Astrocyte of the spinal cord (primary cell): ENCODE data around the gene IFIT2.

ENCODE experiments used
- DNase-seq: peaks from one replicate; pipeline ENCODE4 v3.0.0; 2011; ENCODE audit warnings: low read depth, low spot score
- H3K4me3 ChIP-seq: 2 replicates; pipeline ENCODE4 v1.5.1; 2011; ENCODE audit warnings: low read depth, mild to moderate bottlenecking, low read length, moderate library complexity
- in situ Hi-C: cut with HindIII; loops from 2 replicates; pipeline ENCODE4 v1.10.0; 2017; ENCODE audit warnings: low sequenced_read_pairs
- TF ChIP-seq, protein P1 (sequence below): IDR thresholded peaks from 2 replicates; pipeline ENCODE4 v1.5.1; 2012; ENCODE audit warnings: low read depth, mild to moderate bottlenecking, low read length, inconsistent platforms

Gene IFIT2

DNA sequence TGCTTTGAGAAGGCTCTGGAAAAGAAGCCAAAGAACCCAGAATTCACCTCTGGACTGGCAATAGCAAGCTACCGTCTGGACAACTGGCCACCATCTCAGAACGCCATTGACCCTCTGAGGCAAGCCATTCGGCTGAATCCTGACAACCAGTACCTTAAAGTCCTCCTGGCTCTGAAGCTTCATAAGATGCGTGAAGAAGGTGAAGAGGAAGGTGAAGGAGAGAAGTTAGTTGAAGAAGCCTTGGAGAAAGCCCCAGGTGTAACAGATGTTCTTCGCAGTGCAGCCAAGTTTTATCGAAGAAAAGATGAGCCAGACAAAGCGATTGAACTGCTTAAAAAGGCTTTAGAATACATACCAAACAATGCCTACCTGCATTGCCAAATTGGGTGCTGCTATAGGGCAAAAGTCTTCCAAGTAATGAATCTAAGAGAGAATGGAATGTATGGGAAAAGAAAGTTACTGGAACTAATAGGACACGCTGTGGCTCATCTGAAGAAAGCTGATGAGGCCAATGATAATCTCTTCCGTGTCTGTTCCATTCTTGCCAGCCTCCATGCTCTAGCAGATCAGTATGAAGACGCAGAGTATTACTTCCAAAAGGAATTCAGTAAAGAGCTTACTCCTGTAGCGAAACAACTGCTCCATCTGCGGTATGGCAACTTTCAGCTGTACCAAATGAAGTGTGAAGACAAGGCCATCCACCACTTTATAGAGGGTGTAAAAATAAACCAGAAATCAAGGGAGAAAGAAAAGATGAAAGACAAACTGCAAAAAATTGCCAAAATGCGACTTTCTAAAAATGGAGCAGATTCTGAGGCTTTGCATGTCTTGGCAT lies 4.8 kb downstream of the IFIT2 start:
- in situ Hi-C loops = no loop called here
- TF ChIP-seq, protein P1, sequence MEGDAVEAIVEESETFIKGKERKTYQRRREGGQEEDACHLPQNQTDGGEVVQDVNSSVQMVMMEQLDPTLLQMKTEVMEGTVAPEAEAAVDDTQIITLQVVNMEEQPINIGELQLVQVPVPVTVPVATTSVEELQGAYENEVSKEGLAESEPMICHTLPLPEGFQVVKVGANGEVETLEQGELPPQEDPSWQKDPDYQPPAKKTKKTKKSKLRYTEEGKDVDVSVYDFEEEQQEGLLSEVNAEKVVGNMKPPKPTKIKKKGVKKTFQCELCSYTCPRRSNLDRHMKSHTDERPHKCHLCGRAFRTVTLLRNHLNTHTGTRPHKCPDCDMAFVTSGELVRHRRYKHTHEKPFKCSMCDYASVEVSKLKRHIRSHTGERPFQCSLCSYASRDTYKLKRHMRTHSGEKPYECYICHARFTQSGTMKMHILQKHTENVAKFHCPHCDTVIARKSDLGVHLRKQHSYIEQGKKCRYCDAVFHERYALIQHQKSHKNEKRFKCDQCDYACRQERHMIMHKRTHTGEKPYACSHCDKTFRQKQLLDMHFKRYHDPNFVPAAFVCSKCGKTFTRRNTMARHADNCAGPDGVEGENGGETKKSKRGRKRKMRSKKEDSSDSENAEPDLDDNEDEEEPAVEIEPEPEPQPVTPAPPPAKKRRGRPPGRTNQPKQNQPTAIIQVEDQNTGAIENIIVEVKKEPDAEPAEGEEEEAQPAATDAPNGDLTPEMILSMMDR = no peak
- DNase-seq = no peak
- H3K4me3 ChIP-seq = no peak overlapping the region

DNA sequence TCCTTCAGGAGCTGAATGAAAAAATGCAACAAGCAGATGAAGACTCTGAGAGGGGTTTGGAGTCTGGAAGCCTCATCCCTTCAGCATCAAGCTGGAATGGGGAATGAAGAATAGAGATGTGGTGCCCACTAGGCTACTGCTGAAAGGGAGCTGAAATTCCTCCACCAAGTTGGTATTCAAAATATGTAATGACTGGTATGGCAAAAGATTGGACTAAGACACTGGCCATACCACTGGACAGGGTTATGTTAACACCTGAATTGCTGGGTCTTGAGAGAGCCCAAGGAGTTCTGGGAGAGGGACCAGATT lies 5.4 kb downstream of the IFIT2 start:
- H3K4me3 ChIP-seq = no peak overlapping the region
- in situ Hi-C loops = no loop called here
- DNase-seq = no peak
- TF ChIP-seq, protein P1 = no peak

DNA sequence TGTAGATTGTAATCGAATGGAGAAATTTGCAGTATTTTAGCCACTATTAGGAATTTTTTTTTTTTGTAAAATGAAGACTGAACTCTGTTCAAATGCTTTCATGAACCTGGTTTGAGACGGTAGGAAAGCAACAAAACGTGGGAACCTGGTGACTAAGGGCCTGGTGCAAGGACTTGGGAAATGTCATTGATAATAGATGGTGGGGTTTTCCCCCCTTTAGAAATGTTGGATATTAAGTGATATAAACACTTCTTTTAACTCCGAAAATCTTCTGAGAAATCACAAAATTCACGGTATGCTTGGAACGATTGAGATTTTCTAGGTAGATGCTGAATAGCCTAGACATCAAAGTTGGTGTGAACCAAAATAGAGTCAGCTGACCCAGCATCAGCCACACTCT lies 6.4 kb downstream of the IFIT2 start:
- DNase-seq = no peak
- H3K4me3 ChIP-seq = no peak overlapping the region
- TF ChIP-seq, protein P1 = no peak
- in situ Hi-C loops = no loop called here

DNA sequence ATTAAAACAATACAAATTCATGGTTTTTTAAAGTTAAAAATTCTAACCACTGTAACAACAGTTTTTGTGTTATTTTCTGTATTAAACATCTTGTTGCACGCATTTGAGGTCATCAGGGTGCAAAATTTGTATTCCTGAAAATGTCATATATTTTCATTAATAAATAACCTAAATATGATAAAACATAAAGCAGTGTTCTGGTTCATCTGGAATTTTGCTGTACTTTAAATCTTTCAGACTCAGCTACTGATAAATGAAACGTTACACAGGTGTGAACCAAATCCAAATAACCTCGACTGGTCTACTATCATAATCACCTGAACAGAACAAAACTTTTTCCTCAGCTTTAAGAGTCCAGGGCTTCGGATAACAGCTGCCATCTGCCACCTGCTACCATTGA lies 6.9 kb downstream of the IFIT2 start:
- in situ Hi-C loops = no loop called here
- no peak for DNase-seq
- TF ChIP-seq, protein P1 = no peak
- no peak overlapping the region for H3K4me3 ChIP-seq

DNA sequence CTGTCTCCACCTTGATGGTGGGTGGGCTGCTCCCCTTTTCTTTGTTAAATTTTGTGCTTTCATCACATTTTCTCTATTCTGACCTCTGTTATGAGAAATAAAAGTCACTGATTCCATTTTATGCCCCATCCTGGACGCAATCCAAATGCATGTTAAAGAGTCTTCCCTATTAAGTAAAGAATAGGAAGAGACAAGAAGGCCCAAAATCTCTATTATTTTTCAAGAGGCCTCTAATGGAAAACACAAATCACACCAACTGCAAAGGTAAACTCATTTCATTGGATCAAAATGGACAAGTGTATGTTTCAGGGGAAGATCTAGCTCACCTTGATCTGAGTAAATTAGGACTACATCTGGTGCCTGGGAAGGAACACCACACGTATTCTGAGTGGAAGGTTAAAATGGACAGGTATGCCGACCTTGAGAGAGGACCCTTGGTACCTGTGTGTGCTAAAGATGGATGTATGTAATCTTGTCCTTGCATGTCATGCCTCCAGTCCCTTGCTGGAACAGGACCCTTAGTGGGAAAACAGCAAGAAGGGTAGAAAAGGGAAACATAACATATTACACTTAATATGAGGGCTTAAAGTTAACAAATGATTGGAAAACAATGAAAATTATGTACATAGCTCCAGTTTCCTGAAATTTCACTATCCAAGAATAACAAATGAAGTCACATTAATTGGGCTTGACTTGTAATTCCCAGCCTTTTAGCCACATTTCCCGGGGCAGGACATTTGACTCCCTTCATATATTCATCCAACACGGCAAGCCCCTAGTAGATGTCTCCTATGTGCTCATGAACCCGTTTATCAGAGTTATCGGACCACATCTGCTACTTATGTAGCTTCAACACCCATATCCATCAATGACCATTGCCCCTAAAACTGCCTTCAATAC lies 7.6 kb downstream of the IFIT2 start:
- DNase-seq = no peak
- H3K4me3 ChIP-seq = no peak overlapping the region
- TF ChIP-seq, protein P1 = no peak
- in situ Hi-C loops = no loop called here

DNA sequence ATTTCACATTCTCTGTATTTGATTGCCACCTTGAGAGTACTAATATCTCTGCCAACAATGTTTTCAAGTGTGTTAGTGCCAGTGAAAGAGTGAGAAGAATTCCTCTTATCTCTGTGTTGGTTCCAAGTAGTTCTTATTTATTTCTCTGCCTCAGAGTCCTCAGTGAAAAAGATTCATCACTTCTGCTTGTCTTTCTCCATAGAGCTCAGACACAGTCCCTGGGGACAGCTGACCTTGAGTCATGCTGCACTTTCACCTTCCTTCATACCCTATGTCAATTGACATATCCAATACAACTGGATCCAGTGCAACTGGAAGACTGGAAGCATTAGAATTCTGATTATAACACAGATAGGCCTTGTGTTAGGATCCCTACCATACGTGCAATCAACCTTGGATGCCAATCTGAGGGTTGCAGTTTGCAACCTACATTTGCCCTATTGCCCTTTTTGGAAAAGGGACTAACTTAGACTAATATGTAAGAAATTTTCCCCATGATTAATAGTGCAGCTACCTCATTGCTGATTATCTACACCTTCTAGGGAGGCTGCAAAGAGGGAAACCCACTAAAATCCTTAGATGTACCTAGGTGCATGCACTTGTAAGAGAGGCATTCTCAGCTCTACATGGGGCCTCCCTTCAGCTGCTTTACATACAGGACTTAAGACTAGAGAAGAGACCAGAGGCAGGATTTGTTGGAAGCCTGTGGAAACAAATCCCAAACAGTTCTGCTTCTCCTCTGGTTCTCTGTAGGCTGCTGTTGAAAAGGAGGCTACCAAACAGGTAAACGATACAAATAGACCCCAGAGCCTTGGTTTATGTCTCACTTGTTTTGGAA lies 8.4 kb downstream of the IFIT2 start:
- TF ChIP-seq, protein P1 = no peak
- H3K4me3 ChIP-seq = no peak overlapping the region
- no peak for DNase-seq
- in situ Hi-C loops = no loop called here
